BLaER1 (cell line): ENCODE measurements around the gene KRT33B.
"Not testable (repeated sequence)": the region's sequence is repeated elsewhere in the genome, so short reads cannot be mapped to it uniquely, and the experiment has no call there.

Experiments
- H3K27ac ChIP-seq: shearing (Covaris generic); formaldehyde crosslinking; 2 replicates; pipeline ENCODE4 v1.8.1; 2022
- H3K27me3 ChIP-seq: shearing (Covaris generic); formaldehyde crosslinking; 2 replicates; pipeline ENCODE4 v1.8.1; 2022
- H3K36me3 ChIP-seq: shearing (Covaris generic); formaldehyde crosslinking; 2 replicates; pipeline ENCODE4 v1.8.1; 2022
- H3K4me1 ChIP-seq: shearing (Covaris generic); formaldehyde crosslinking; 2 replicates; pipeline ENCODE4 v1.8.1; 2022
- H3K4me2 ChIP-seq: shearing (Covaris generic); formaldehyde crosslinking; 2 replicates; pipeline ENCODE4 v1.8.1; 2022
- H3K4me3 ChIP-seq: shearing (Covaris generic); formaldehyde crosslinking; 2 replicates; pipeline ENCODE4 v1.8.1; 2022
- H3K9ac ChIP-seq: shearing (Covaris generic); formaldehyde crosslinking; 2 replicates; pipeline ENCODE4 v1.8.1; 2022
- H3K9me3 ChIP-seq: shearing (Covaris generic); formaldehyde crosslinking; 2 replicates; pipeline ENCODE4 v1.8.1; 2022
- H4K20me1 ChIP-seq: shearing (Covaris generic); formaldehyde crosslinking; 2 replicates; pipeline ENCODE4 v1.8.1; 2022
- Cebpa-rat ChIP-seq: shearing (Covaris generic); IDR thresholded peaks from 2 replicates; pipeline ENCODE4 v1.8.1; 2022

KRT33B gene

GRCh38 chr17:41377546-41377945 lies 7.9 kb upstream of the KRT33B start:
- no peak overlapping the region for H3K9ac ChIP-seq
- no peaks in the 10 kb centered on the region for H3K36me3 ChIP-seq
- H3K4me1 ChIP-seq: peaks cover 8% of the 10 kb centered on the region; the same call in 1 of the 2 replicates
- H4K20me1 ChIP-seq: no peaks in the 10 kb centered on the region
- H3K4me3 ChIP-seq: no peak overlapping the region
- H3K27ac ChIP-seq: no peak overlapping the region
- no peak overlapping the region for H3K4me2 ChIP-seq
- no peaks in the 10 kb centered on the region for H3K9me3 ChIP-seq
- no peak for TF ChIP-seq Cebpa-rat
- H3K27me3 ChIP-seq: no peaks in the 10 kb centered on the region

GRCh38 chr17:41369023-41369422 lies 590 bp downstream of the KRT33B start:
- Histone ChIP-seq H4K20me1 (no peaks in the 10 kb centered on the region), H3K9me3 (no peaks in the 10 kb centered on the region), H3K4me3 (no peak overlapping the region), H3K36me3 (no peaks in the 10 kb centered on the region), H3K27ac (no peak overlapping the region), H3K4me1 (no peaks in the 10 kb centered on the region), H3K4me2 (no peak overlapping the region), H3K27me3 (no peaks in the 10 kb centered on the region), H3K9ac (no peak overlapping the region)
- no peak for TF ChIP-seq Cebpa-rat

- Histone ChIP-seq H4K20me1 (no peaks in the 10 kb centered on the region), H3K4me3 (no peak overlapping the region), H3K9ac (no peak overlapping the region), H3K9me3 (no peaks in the 10 kb centered on the region), H3K27ac (no peak overlapping the region), H3K4me2 (no peak overlapping the region), H3K4me1 (no peaks in the 10 kb centered on the region), H3K27me3 (no peaks in the 10 kb centered on the region), H3K36me3 (no peaks in the 10 kb centered on the region)
- no peak for TF ChIP-seq Cebpa-rat
Observed at GRCh38 chr17:41367426-41368075, 2.1 kb downstream of the KRT33B start.

DNA sequence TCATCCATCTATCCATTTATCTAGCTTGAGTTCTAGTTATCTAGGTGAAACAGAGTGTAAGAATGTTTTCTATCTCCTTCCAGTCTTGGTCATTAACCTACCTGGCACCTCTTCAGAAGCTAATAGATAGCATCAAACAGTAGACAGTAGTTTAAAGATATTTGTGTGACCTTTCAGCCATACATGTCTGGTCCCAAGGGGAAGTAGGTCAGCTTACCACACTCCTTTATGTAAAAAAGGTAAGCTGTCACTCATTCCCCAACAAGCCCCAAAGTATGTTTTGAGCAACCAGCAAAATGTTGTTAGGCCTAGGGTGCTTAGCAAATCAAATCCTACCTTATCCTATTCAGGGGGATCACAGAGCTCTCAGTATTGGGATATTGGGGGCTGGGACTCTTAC lies 3.5 kb downstream of the KRT33B start:
- Histone ChIP-seq H4K20me1 (no peaks in the 10 kb centered on the region), H3K27ac (no peak overlapping the region), H3K4me2 (no peak overlapping the region), H3K4me3 (no peak overlapping the region), H3K9me3 (no peaks in the 10 kb centered on the region), H3K27me3 (no peaks in the 10 kb centered on the region), H3K36me3 (no peaks in the 10 kb centered on the region), H3K9ac (no peak overlapping the region), H3K4me1 (no peaks in the 10 kb centered on the region)
- no peak for TF ChIP-seq Cebpa-rat

- Histone ChIP-seq H3K36me3 (no peaks in the 10 kb centered on the region), H3K9me3 (0 out of 2 replicates have a peak, but pooled peaks cover 5% of the 10 kb centered on the region), H3K4me2 (no peak overlapping the region), H3K4me1 (no peaks in the 10 kb centered on the region), H3K9ac (no peak overlapping the region), H4K20me1 (no peaks in the 10 kb centered on the region), H3K4me3 (no peak overlapping the region), H3K27me3 (no peaks in the 10 kb centered on the region), H3K27ac (no peak overlapping the region)
- no peak for TF ChIP-seq Cebpa-rat
Observed at GRCh38 chr17:41363881-41364280, 5.7 kb downstream of the KRT33B start.

- Histone ChIP-seq H3K27ac (no peak overlapping the region), H3K9ac (no peak overlapping the region), H3K27me3 (no peaks in the 10 kb centered on the region), H3K4me2 (no peak overlapping the region), H3K9me3 (0 out of 2 replicates have a peak, but pooled peaks cover 5% of the 10 kb centered on the region), H3K36me3 (no peaks in the 10 kb centered on the region), H3K4me1 (no peaks in the 10 kb centered on the region), H3K4me3 (no peak overlapping the region), H4K20me1 (no peaks in the 10 kb centered on the region)
- no peak for TF ChIP-seq Cebpa-rat
Observed at GRCh38 chr17:41360296-41360995, 9.2 kb downstream of the KRT33B start.

- no peaks in the 10 kb centered on the region for H3K36me3 ChIP-seq
- no peak overlapping the region for H3K4me3 ChIP-seq
- H3K27me3 ChIP-seq: no peaks in the 10 kb centered on the region
- H3K9me3 ChIP-seq: no peaks in the 10 kb centered on the region
- no peak overlapping the region for H3K4me2 ChIP-seq
- no peak for TF ChIP-seq Cebpa-rat
- H3K27ac ChIP-seq: no peak overlapping the region
- H4K20me1 ChIP-seq: no peaks in the 10 kb centered on the region
- H3K9ac ChIP-seq: no peak overlapping the region
- no peaks in the 10 kb centered on the region for H3K4me1 ChIP-seq
Observed at GRCh38 chr17:41354536-41354935, 15.1 kb downstream of the KRT33B start.

DNA sequence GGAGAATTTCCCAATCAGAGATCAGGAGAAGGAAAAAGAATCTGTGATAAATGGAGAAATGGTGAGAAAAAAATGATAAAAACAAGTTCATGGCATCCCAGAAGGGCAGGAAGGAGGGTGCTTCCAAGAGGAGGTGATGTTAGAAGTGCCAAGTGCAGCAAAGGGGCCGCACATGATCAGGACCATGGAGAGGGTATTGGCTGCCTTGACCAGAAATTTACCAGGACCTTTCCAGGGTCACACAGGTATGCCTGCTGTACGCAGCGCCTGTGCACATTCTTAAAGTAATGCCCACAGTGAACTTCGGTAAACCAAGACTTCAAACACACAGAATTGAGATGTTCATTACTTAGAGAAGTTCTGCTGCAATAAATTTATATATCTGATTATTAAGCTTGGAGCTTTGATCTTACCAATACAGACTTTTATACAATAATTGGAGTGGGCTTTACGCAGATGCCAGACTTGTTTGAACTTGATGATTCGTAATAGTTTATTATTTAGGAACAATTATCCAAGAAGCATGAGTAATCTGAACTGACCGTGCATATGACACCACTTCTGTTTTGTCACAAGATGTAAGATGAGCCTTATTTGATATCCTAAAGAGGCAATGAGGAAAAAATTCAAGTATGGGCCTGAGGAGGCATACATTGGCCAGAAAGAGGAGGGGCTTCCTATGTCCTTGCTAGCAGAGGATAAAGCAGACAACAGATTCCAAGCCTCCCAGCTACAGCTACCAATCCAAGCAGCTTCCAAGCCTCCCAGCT lies 16.8 kb downstream of the KRT33B start:
- H3K36me3 ChIP-seq: no peaks in the 10 kb centered on the region
- no peak overlapping the region for H3K4me2 ChIP-seq
- TF ChIP-seq Cebpa-rat: no peak
- no peaks in the 10 kb centered on the region for H3K9me3 ChIP-seq
- no peaks in the 10 kb centered on the region for H3K27me3 ChIP-seq
- H3K4me3 ChIP-seq: no peak overlapping the region
- no peak overlapping the region for H3K9ac ChIP-seq
- H3K27ac ChIP-seq: no peak overlapping the region
- no peaks in the 10 kb centered on the region for H4K20me1 ChIP-seq
- no peaks in the 10 kb centered on the region for H3K4me1 ChIP-seq

- H3K36me3 ChIP-seq: no peaks in the 10 kb centered on the region
Observed at GRCh38 chr17:41351177-41351576, 18.4 kb downstream of the KRT33B start.

GRCh38 chr17:41350381-41350878 lies 19.2 kb downstream of the KRT33B start, which contains the start of gene KRT33A:
TSS of gene KRT33A (minus strand) at chr17:41350828. CDS start at chr17:41350767, 61 bp downstream.
- not testable (repeated sequence) for H3K4me1 ChIP-seq, H3K4me3 ChIP-seq, H3K36me3 ChIP-seq, H3K27me3 ChIP-seq, H3K9ac ChIP-seq, H3K9me3 ChIP-seq, H3K4me2 ChIP-seq, H3K27ac ChIP-seq, H4K20me1 ChIP-seq

More at GRCh38 chr17:41351177-41351576, 18.4 kb downstream of the KRT33B start:
- Histone ChIP-seq H3K27ac (no peak overlapping the region), H3K4me1 (no peaks in the 10 kb centered on the region), H4K20me1 (no peaks in the 10 kb centered on the region), H3K9ac (no peak overlapping the region), H3K4me3 (no peak overlapping the region), H3K9me3 (no peaks in the 10 kb centered on the region), H3K27me3 (no peaks in the 10 kb centered on the region), H3K4me2 (no peak overlapping the region)
- no peak for TF ChIP-seq Cebpa-rat
